Neutrophil (primary cell): ENCODE results near the gene TLCD2.

Experiments used
- H3K27ac ChIP-seq: fragments of 200-600 bp; sonication (generic); 2 replicates; pipeline ENCODE4 v1.5.1; 2016; ENCODE audit warnings: mild to moderate bottlenecking, moderate library complexity
- H3K27me3 ChIP-seq: fragments of 200-600 bp; sonication (generic); 2 replicates; pipeline ENCODE4 v1.6.0; 2016; ENCODE audit warnings: mild to moderate bottlenecking
- H3K36me3 ChIP-seq: fragments of 200-600 bp; sonication (generic); 2 replicates; pipeline ENCODE4 v1.5.1; 2017
- H3K4me1 ChIP-seq, 2 experiments: fragments of 200-600 bp in 1 of 2; sonication (generic) in 1 of 2; 1 replicate in 1 of 2; 2 replicates in 1 of 2; pipeline versions ENCODE4 v1.5.1 to v1.6.1; 2013 to 2016; ENCODE audit warnings: low read depth in 1 of 2, low read length in 1 of 2, mild to moderate bottlenecking in 1 of 2, moderate library complexity in 1 of 2; ENCODE audit not compliant: control insufficient read depth in 1 of 2, insufficient read depth in 1 of 2
- H3K4me3 ChIP-seq, 2 experiments: fragments of 200-600 bp in 1 of 2; sonication (generic) in 1 of 2; 1 replicate in 1 of 2; 2 replicates in 1 of 2; pipeline ENCODE4 v1.5.1; 2013 to 2016; ENCODE audit warnings: low read depth in 1 of 2, low read length in 1 of 2, mild to moderate bottlenecking in 1 of 2, moderate library complexity in 1 of 2
- H3K9me3 ChIP-seq: fragments of 200-600 bp; sonication (generic); 2 replicates; pipeline ENCODE4 v1.5.1; 2016
- TF ChIP-seq, protein P1 (sequence below): fragments of 200-600 bp; sonication (generic); IDR thresholded peaks from 2 replicates; pipeline ENCODE4 v1.5.1; 2016; ENCODE audit warnings: antibody characterized with exemption

TLCD2 gene

DNA sequence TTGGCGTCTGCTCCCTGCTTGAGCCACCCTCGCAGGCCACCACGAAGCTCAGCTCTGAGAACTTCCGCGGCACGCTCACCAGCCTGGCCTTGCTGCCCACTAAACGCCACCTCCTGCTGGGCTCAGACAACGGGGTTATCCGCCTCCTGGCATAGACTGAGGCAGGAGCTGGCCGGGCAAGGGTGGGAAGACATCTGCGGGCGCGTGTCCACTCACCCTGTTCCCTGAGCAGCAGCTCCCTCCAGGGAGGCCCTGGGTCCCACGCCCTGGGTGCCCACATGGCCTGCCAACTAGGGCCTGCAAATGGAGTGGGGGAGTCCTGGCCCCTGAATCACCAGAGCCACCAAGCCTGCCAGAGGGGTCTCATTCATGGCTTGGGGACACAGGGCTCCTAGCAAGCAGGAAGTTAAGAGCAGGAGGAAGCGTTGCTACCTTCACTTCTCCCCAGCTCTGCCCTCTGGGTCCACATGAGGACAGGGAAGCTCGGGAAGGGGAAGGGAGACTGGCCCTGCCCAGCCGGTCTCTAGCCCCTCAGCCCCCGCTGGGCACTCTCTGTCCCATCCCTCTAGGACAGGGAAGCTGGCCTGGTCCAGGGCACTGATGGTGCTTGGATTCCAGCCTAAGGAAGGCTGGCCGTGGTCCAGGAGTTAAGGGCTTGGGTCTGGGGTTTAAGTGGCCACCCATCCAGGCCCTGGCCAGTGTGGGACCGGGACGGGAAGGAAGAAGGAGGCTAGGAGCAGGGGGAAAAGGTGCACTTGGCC lies 27.5 kb upstream of the TLCD2 start:
- Histone ChIP-seq H3K4me1 (no peaks in the 10 kb centered on the region), H3K9me3 (no peaks in the 10 kb centered on the region), H3K4me3 (no peak overlapping the region), H3K27ac (no peak overlapping the region), H3K27me3 (no peaks in the 10 kb centered on the region), H3K36me3 (peaks cover 43% of the 10 kb centered on the region)
- TF ChIP-seq, protein P1, sequence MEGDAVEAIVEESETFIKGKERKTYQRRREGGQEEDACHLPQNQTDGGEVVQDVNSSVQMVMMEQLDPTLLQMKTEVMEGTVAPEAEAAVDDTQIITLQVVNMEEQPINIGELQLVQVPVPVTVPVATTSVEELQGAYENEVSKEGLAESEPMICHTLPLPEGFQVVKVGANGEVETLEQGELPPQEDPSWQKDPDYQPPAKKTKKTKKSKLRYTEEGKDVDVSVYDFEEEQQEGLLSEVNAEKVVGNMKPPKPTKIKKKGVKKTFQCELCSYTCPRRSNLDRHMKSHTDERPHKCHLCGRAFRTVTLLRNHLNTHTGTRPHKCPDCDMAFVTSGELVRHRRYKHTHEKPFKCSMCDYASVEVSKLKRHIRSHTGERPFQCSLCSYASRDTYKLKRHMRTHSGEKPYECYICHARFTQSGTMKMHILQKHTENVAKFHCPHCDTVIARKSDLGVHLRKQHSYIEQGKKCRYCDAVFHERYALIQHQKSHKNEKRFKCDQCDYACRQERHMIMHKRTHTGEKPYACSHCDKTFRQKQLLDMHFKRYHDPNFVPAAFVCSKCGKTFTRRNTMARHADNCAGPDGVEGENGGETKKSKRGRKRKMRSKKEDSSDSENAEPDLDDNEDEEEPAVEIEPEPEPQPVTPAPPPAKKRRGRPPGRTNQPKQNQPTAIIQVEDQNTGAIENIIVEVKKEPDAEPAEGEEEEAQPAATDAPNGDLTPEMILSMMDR: no peak

DNA sequence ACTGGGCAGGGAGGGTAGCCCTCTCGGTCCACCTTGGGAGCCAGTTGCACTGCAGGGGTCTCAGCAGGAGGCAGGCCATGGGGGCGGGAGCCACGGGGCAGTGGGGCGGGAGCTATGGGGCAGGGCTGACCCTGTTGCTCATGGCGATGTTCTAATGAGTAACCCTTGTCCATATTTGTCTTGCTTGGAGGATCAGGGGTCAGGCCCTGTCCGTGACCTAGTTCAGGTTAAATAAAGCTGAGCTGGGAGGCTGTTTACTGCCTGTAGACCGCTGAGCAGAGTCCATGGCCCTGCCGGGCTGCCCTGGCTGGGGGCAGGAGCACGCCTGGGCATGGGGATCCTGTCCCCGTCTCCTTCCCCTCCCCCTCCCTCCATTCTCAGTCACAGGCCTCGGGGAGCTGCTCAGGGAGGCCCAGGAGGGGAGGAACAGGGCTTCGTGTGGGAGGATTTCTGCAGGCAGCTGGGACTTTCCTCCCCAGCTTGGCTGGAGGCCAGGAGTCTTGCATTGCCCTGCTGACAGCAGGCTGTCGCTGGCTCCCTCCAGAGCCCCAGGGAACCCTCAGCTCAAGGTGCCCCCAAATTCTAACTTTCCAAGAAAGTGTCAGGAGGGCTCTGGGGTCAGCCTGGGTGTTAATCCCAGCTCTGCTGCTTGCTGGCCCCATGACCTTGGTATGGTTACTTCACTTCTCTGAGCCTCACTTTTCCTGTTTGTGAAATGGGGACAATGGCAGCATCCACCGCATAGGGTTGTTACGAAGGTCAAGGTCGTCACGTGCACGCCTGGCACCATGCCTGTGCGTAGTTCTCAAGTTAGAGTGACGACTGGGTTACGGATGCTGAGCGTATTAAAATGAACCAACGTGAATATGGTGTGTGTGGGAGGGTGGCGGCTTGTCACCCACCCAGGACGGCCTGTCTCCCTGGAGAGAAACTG lies 26.4 kb upstream of the TLCD2 start:
- Histone ChIP-seq H3K9me3 (no peaks in the 10 kb centered on the region), H3K27me3 (no peaks in the 10 kb centered on the region), H3K27ac (no peak overlapping the region), H3K4me3 (no peak overlapping the region), H3K36me3 (peaks cover 49% of the 10 kb centered on the region), H3K4me1 (no peaks in the 10 kb centered on the region)
- TF ChIP-seq, protein P1: no peak

DNA sequence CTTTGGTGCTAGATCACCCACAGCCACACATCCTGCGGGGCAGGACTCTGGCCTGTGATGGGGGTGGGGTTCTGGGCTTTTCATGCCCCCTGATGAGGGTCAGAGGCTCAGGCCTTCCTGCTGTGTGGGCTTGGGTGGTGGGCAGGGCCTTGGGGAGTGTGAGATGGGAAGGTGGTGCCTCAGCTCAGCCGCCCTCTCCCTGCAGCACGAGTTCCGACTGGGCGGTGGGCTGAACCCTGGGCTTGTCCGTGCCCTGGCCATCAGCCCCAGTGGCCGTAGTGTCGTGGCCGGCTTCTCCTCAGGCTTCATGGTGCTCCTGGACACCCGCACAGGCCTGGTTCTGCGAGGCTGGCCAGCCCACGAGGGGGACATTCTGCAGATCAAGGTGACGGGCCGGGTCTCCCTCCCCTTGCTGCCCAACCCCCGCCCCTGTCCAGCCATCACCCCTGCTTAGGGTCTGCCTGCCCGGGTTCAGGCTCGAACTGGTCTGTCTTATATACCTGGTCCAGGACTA lies 25.7 kb upstream of the TLCD2 start:
- Histone ChIP-seq H3K27me3 (no peaks in the 10 kb centered on the region), H3K9me3 (no peaks in the 10 kb centered on the region), H3K4me3 (no peak overlapping the region), H3K4me1 (no peaks in the 10 kb centered on the region), H3K27ac (no peak overlapping the region), H3K36me3 (peaks cover 51% of the 10 kb centered on the region)
- TF ChIP-seq, protein P1: no peak

DNA sequence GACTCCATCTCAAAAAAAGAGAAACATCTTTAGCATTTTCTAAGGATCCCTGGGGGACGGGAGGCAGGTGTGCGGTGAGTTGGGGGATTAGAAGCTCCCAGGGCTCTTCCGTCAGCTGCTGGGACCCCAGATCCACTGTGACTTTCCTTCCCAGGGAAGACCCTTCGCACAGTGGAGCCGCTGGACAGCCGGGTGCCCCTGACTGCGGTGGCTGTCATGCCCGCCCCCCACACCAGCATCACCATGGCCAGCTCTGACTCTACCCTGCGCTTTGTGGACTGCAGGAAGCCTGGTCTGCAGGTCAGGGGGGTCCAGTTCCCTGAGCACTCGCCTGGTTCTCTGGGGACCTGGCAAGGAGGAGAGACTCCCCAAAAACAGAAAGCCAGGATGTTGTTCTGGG lies 25.2 kb upstream of the TLCD2 start:
- Histone ChIP-seq H3K27me3 (no peaks in the 10 kb centered on the region), H3K36me3 (peaks cover 56% of the 10 kb centered on the region), H3K4me3 (no peak overlapping the region), H3K27ac (no peak overlapping the region), H3K4me1 (no peaks in the 10 kb centered on the region), H3K9me3 (no peaks in the 10 kb centered on the region)
- TF ChIP-seq, protein P1: no peak

DNA sequence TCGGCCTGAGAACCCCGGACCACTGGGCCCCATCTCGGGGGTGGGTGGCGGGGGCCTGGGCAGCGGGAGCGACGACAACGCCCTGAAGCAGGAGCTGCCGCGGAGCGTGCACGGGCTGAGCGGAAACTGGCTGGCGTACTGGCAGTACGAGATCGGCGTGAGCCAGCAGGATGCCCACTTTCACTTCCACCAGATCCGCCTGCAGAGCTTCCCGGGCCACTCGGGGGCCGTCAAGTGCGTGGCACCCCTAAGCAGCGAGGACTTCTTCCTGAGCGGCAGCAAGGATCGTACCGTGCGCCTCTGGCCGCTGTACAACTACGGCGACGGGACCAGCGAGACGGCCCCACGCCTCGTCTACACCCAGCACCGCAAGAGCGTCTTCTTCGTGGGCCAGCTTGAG lies 23.6 kb upstream of the TLCD2 start:
- Histone ChIP-seq H3K4me1 (no peaks in the 10 kb centered on the region), H3K27me3 (no peaks in the 10 kb centered on the region), H3K36me3 (peaks cover 61% of the 10 kb centered on the region), H3K9me3 (no peaks in the 10 kb centered on the region), H3K4me3 (no peak overlapping the region), H3K27ac (no peak overlapping the region)
- TF ChIP-seq, protein P1: no peak
